Large intestine (tissue), 3 donors: ENCODE data around the gene DNAJC8. TPM values are rescaled to one million over a fixed set of nuclear protein-coding genes. Genes with fewer than 3 reads are reported as not detected.

Experiments used
- DNase-seq, 2 donors: peaks; one replicate each; pipeline versions ENCODE4 v3.0.0 to v3.0.0-alpha.2; 2013
- H3K27ac ChIP-seq: one replicate; pipeline ENCODE4 v1.5.1; 2013; ENCODE audit warnings: low read length
- H3K27me3 ChIP-seq: 2 replicates; pipeline ENCODE4 v1.6.1; 2013; ENCODE audit warnings: low read length; ENCODE audit not compliant: control insufficient read depth, insufficient read depth
- H3K36me3 ChIP-seq: 2 replicates; pipeline ENCODE4 v1.6.1; 2013; ENCODE audit warnings: low read length; ENCODE audit not compliant: control insufficient read depth, insufficient read depth
- H3K4me1 ChIP-seq: one replicate; pipeline ENCODE4 v1.6.1; 2013; ENCODE audit warnings: low read length; ENCODE audit not compliant: control insufficient read depth, insufficient read depth
- H3K4me3 ChIP-seq: one replicate; pipeline ENCODE4 v1.5.1; 2013; ENCODE audit warnings: low read length
- H3K9me3 ChIP-seq: one replicate; pipeline ENCODE4 v1.6.1; 2013; ENCODE audit warnings: mild to moderate bottlenecking, low read depth, low read length, moderate library complexity; ENCODE audit not compliant: control insufficient read depth
- WGBS: methylation state at CpG from one replicate; pipeline ENCODE4 v1.1.5; 2013; ENCODE audit warnings: low lambda C conversion rate; ENCODE audit not compliant: insufficient coverage; 5-methylcytosine and 5-hydroxymethylcytosine counted together
- polyA plus RNA-seq: library from polyadenylated mRNA; unstranded; fragments of 120-200 nt; gene quantifications from one replicate; pipeline ENCODE4 v1.2.1, GENCODE V29; 2013

Gene DNAJC8
- polyA plus RNA-seq, 1 donor: 104 TPM

DNA sequence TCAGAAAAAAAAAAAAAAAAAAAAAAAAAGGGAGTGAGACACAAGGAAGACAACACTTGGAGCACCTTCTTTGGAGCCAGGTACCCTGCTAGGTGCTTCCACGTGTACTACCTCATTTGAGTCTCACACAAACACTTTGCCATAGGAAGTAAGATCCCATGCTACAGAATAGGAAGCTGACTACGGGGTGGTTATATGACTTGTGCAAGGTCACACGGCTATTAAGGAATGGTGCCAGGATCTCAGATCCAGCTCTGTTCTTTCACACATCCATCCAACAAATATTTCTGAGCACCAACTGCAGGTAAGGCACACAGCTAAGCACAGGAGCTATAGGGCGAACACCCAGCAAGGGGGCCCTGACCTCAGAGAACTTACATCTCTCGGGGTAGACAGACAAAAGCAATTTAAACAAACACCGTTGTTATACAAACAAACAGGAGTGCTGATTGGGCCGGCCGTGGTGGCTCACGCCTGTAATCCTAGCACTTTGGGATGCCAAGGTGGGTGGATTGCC lies 78.7 kb downstream of the DNAJC8 start:
- H3K27ac ChIP-seq: no peak overlapping the region

More for the DNA sequence above, 78.7 kb downstream of the DNAJC8 start:
- Histone ChIP-seq H3K36me3 (no peaks in the 10 kb centered on the region), H3K9me3 (no peaks in the 10 kb centered on the region), H3K4me1 (no peaks in the 10 kb centered on the region), H3K27me3 (no peaks in the 10 kb centered on the region), H3K4me3 (no peak overlapping the region)
- DNase-seq: no peak
- WGBS: no CpG with 5 or more reads among the region's 9 CpGs

Other genes starting within 250 kb of the DNAJC8 start
- 16.7 TPM for gene EYA3, start 144.4 kb downstream of the DNAJC8 start, polyA plus RNA-seq
- 2.7 TPM for gene PTAFR, start 56.3 kb downstream of the DNAJC8 start, polyA plus RNA-seq
- 354 TPM for gene ATP5IF1, start 3.1 kb upstream of the DNAJC8 start, polyA plus RNA-seq
- gene SESN2, start 26.5 kb upstream of the DNAJC8 start, polyA plus RNA-seq: 30.4 TPM
- gene MED18, start 96.0 kb upstream of the DNAJC8 start, polyA plus RNA-seq: 24.5 TPM
- gene PHACTR4, start 136.7 kb upstream of the DNAJC8 start, polyA plus RNA-seq: 38.0 TPM